GM12874 (cell line): ENCODE data around the gene TTLL3.

Experiments used
- TF ChIP-seq, protein P1 (sequence below): IDR thresholded peaks from 2 replicates; pipeline ENCODE4 v1.5.1; 2011; ENCODE audit warnings: low read depth, mild to moderate bottlenecking, control low read depth, low read length, moderate library complexity; ENCODE audit not compliant: insufficient read depth

The TTLL3 gene

DNA sequence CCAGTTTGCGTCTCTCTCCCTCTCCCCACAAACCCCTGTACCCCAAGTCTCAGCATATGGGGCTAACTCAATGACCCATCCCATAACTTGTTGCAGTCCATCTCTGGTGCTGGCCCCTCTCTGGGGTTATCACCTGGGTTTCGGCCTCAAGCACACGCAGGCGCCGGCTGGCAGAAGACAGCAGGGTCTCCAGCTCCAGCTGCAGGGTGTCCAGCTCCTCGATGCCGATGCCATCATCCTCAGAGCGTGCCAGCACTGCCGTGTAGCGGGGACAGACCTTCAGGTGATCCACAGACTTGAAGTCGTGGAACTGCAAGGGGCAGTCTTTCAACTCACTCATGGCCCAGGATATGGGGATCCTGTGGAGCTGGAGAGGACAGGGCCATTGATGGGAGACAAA is 18.9 kb upstream of the TTLL3 start:
- TF ChIP-seq, protein P1, sequence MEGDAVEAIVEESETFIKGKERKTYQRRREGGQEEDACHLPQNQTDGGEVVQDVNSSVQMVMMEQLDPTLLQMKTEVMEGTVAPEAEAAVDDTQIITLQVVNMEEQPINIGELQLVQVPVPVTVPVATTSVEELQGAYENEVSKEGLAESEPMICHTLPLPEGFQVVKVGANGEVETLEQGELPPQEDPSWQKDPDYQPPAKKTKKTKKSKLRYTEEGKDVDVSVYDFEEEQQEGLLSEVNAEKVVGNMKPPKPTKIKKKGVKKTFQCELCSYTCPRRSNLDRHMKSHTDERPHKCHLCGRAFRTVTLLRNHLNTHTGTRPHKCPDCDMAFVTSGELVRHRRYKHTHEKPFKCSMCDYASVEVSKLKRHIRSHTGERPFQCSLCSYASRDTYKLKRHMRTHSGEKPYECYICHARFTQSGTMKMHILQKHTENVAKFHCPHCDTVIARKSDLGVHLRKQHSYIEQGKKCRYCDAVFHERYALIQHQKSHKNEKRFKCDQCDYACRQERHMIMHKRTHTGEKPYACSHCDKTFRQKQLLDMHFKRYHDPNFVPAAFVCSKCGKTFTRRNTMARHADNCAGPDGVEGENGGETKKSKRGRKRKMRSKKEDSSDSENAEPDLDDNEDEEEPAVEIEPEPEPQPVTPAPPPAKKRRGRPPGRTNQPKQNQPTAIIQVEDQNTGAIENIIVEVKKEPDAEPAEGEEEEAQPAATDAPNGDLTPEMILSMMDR, result no peak

DNA sequence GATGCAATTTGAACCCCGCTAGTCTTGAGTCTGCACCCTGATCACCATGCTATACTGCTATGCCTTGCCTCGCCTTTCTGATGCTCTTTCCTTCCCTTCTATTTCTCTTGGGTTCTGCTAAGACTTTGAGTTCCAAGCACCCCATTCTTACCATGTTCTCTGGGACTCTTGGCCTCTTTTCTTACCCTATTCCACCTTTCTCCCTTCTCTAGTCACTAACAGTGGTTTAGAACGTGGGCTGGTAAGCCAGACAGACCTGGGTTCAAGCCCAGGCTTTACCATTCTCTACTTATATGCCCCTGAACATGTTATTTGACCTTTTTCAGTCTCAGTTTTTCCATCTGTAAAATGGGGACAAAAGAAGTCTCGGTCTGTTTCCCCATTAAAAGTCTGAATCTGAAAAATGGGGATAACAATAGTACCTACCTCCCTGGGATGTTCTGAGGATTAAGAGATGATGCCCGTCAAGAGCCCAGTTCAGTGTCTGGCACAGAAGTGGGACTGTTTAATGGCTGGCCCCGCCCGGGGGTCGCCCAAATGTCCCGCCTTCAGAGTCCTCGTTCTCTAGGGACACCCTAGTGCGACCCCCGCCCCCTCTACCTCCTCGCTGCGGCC is 18.2 kb upstream of the TTLL3 start:
- TF ChIP-seq, protein P1, result no peak

- TF ChIP-seq, protein P1, result no peak
Measured at GRCh38 chr3:9792405-9793160, 17.5 kb upstream of the TTLL3 start, which contains the start of the genes ARPC4 and TADA3. TSS of gene ARPC4 (plus strand) at chr3:9793082. CDS start at chr3:9793122, 40 bp downstream. TSS of gene TADA3 (minus strand) at chr3:9792473. CDS start at chr3:9791466, 1,007 bp downstream.

DNA sequence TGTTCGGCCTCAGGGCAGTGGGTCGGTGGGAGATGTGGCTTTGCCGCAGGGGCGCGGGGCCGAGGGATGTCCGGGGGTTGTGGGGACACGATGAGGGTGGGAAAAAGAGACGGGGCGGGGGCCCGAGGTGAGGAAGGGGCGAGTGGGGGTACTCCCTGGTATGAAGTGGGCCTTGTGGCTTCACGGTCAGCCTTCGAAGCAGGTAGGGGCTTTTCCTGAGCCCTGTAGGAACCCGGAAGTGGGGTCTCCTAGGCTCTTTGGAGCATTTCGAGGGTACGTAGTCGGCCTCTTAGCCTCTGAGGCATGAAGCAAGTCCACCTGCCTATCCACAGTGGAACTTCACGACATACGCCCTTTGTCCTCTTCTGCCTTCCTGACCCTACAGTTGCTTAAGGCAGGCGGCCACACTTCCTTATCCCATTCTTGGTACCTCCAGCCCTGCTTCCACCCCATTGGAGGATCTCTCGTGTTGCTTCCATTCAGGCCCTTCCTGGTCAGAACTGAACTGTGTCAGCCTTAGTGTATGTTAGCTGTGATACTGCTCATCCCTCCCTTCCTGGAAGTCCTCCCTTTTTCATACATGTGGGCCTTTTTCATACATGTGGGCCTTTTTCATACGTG is 16.8 kb upstream of the TTLL3 start:
- TF ChIP-seq, protein P1, result no peak

DNA sequence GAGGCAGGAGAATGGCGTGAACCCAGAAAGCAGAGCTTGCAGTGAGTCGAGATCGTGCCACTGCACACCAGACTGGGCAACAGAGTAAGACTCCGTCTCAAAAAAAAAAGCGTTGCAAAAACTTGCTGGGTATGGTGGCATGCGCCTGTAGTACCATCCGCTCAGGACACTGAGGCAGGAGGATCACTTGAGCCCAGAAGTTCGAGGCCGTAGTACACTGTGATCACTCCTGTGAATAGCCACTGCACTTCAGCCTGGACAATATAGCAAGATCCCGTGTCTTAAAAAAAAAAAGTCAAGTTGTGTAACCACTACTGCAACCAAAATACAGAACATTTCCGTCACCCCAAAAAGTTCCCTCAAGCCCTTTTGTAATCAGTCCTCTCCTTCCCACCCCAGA is 15.7 kb upstream of the TTLL3 start:
- TF ChIP-seq, protein P1, result no peak

- TF ChIP-seq, protein P1, result no peak
Measured at GRCh38 chr3:9795207-9795606, 14.9 kb upstream of the TTLL3 start.

GRCh38 chr3:9797196-9797945 is 12.7 kb upstream of the TTLL3 start:
- TF ChIP-seq, protein P1, result no peak
